Gastrocnemius medialis (tissue), 4 donors: ENCODE data around the gene OCRL.

Source experiments
- POLR2A ChIP-seq, 2 donors: fragments of 450-650 bp; IDR thresholded peaks; one replicate each; pipeline ENCODE4 v1.6.1; 2017; ENCODE audit warnings: antibody characterized with exemption in 2 of 2, mild to moderate bottlenecking in 2 of 2, moderate library complexity in 2 of 2
- TF ChIP-seq, protein P1 (sequence below), 5 experiments: fragments of 450-650 bp in 3 of 5; fragments of 200-600 bp in 2 of 5; sonication (generic) in 2 of 5; IDR thresholded peaks in 4 of 5; conservative IDR thresholded peaks in 1 of 5; 1 replicate in 4 of 5; 2 replicates in 1 of 5; pipeline ENCODE4 v1.5.1; 2016 to 2019; ENCODE audit warnings: antibody characterized with exemption in 5 of 5, mild to moderate bottlenecking in 3 of 5, moderate library complexity in 3 of 5

DNA sequence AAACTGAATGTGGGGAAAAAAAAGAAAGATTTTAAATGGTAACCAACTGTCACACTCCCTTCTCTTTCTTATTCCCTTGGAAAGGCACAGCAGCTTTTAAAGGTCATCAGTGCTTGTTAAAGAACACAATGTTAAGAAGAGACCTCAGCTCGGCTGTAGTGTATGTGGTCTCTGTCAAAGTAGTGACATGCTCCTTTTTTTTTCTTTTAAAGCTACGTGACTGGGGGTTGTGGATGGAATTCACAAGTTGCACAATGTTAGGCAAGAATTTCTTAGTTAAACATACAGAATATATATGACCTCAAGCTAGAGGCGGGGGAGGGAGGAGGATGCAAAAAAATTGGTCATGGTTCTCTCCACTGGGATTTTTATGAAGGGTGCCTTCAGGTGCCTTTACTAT lies 45.6 kb downstream of the OCRL start:
- TF ChIP-seq, protein P1, sequence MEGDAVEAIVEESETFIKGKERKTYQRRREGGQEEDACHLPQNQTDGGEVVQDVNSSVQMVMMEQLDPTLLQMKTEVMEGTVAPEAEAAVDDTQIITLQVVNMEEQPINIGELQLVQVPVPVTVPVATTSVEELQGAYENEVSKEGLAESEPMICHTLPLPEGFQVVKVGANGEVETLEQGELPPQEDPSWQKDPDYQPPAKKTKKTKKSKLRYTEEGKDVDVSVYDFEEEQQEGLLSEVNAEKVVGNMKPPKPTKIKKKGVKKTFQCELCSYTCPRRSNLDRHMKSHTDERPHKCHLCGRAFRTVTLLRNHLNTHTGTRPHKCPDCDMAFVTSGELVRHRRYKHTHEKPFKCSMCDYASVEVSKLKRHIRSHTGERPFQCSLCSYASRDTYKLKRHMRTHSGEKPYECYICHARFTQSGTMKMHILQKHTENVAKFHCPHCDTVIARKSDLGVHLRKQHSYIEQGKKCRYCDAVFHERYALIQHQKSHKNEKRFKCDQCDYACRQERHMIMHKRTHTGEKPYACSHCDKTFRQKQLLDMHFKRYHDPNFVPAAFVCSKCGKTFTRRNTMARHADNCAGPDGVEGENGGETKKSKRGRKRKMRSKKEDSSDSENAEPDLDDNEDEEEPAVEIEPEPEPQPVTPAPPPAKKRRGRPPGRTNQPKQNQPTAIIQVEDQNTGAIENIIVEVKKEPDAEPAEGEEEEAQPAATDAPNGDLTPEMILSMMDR (IDR thresholded peaks at IDR 0.05 in 4 of 5, conservative IDR thresholded peaks at IDR 0.05 in 1 of 5): no peak
- no peak for TF ChIP-seq POLR2A (IDR thresholded peaks at IDR 0.05)
